ENCODE measurements around the gene HYAL3.
A peak's percentile ranks its signal among the peaks of the same experiment; 100 is the strongest.
"Not testable (repeated sequence)": the region's sequence is repeated elsewhere in the genome, so short reads cannot be mapped to it uniquely, and the experiment has no call there.

The HYAL3 gene

GRCh38 chr3:50318615-50319014, 19.4 kb upstream of the HYAL3 start:
- TF ChIP-seq ZFX (IDR thresholded peaks at IDR 0.05; ENCODE audit: borderline replicate concordance) (no peak), CTCF (IDR thresholded peaks at IDR 0.05) (no peak)
- no peak overlapping the region for H3K27ac ChIP-seq

DNA sequence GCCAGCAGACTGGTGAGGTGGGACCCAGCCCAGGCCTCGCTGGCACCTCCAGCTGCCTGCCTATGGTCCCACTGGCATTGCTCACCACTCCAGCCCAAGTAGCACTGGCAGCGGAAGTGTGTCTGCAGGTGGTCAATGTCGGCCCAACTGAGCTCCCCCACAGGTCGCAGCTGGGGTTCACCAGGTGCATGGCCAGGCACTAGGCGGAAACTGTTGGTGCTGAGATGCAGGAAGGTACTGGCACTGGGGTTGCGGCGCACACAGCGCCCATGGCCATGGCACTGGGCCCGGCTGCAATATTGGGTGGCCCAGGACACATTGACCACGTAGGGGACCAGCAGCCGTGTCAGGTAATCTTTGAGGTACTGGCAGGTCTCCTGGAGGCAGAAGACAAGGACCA, 19.0 kb upstream of the HYAL3 start:
- TF ChIP-seq CTCF (IDR thresholded peaks at IDR 0.05) (no peak), ZFX (IDR thresholded peaks at IDR 0.05; ENCODE audit: borderline replicate concordance) (no peak)
- H3K27ac ChIP-seq = no peak overlapping the region

DNA sequence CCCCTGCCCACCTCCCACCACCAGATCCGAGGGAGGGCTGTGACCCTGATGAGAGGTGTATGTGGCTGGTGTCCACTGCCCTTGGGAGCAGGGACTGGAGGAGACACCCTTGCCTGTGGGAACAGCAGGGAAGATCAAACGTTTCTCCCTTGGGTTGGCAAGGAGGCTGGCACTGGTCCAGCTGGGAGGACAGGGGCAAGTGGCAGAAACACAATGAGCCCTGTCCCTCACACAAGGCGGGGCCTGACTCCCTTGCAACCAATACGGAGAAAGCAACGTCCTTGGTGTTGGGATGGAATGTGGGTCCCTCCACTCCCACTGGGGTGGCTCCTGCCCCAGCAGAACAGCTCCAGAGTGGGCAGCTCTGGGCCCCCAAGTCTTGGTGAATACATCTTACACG, 18.1 kb upstream of the HYAL3 start:
- H3K27ac ChIP-seq = no peak overlapping the region
- no peak for TF ChIP-seq ZFX (IDR thresholded peaks at IDR 0.05; ENCODE audit: borderline replicate concordance)
- TF ChIP-seq CTCF (IDR thresholded peaks at IDR 0.05) = no peak

DNA sequence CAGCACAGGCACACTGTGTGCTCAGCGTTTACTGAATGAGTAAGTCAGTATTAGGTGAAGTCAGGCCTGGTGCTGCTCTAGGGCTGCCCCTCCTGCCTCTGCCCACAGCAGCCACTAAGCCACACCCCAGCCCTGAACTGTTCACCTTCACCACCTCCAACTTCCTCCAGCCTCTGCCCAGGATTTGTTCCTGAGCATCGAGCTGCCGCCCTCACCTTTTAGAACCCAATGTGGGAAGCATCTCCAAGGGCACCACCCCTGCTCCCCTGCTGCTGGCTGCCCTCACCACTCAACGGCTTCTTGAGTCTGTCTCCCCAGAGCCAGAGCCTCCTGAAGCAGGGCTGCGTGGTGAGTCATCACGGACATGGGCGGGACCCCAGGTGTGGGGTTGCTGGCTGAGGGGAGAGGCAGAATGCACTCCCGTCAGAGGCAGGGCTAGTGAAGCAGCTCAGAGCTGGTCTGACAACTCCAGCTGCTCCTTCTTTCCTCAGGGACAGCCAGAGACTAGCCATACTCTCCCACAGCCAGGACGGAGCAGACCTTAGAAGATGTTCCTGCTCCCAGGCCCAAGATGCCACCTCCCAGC, 17.5 kb upstream of the HYAL3 start:
- TF ChIP-seq CTCF (IDR thresholded peaks at IDR 0.05) = no peak
- no peak for TF ChIP-seq ZFX (IDR thresholded peaks at IDR 0.05; ENCODE audit: borderline replicate concordance)
- no peak overlapping the region for H3K27ac ChIP-seq

DNA sequence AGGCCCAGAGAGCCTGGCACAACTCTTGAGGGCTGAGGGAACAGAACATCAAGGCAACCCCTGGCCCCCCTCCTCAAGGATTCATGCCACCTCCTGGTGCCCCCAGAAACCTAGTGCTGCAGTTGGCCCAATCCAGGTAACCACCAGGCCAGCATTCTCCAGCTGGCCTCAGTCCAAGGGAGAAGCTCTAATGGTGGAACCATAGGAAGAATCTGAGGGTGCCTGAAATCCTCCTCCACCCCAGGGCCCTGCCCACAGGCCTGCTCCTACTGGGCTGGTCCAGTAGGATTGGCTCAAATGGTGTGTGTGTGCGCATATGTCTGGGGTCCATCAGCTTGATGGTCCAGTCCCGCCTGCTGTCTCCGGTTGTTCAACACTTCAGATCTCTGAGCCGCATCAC, 15.6 kb upstream of the HYAL3 start:
- H3K27ac ChIP-seq = 0 out of 2 replicates have a peak overlapping the region, but pooled peaks have one; percentile 13
- TF ChIP-seq ZFX (IDR thresholded peaks at IDR 0.05; ENCODE audit: borderline replicate concordance) (no peak), CTCF (IDR thresholded peaks at IDR 0.05) (no peak)

GRCh38 chr3:50314342-50314741, 15.1 kb upstream of the HYAL3 start:
- 0 out of 2 replicates have a peak overlapping the region, but pooled peaks have one; percentile 13 for H3K27ac ChIP-seq
- no peak for TF ChIP-seq ZFX (IDR thresholded peaks at IDR 0.05; ENCODE audit: borderline replicate concordance)
- no peak for TF ChIP-seq CTCF (IDR thresholded peaks at IDR 0.05)

GRCh38 chr3:50312041-50312440, 12.8 kb upstream of the HYAL3 start:
- not testable (repeated sequence) for H3K27ac ChIP-seq

- H3K27ac ChIP-seq = no peak overlapping the region
Measured at GRCh38 chr3:50304601-50305000, 5.4 kb upstream of the HYAL3 start.

More at GRCh38 chr3:50304601-50305000, 5.4 kb upstream of the HYAL3 start:
- TF ChIP-seq CTCF (IDR thresholded peaks at IDR 0.05) (no peak), ZFX (IDR thresholded peaks at IDR 0.05; ENCODE audit: borderline replicate concordance) (no peak)
